HCEC 1CT (cell line): ENCODE data around the gene SLC25A47.
"Not testable (repeated sequence)": the region's sequence is repeated elsewhere in the genome, so short reads cannot be mapped to it uniquely, and the experiment has no call there.

Source experiments
- DNase-seq: peaks from one replicate; pipeline ENCODE4 v3.0.0-alpha.2; 2017

Gene SLC25A47

GRCh38 chr14:100323121-100323941 is at the start of gene SLC25A47:
TSS of gene SLC25A47 (plus strand) at chr14:100323339. CDS start at chr14:100323415, 76 bp downstream.
- no peak for DNase-seq

GRCh38 chr14:100274250-100274649 is 48.9 kb upstream of the SLC25A47 start:
- no peak for DNase-seq

GRCh38 chr14:100275214-100275613 is 47.9 kb upstream of the SLC25A47 start:
- no peak for DNase-seq

GRCh38 chr14:100278702-100279101 is 44.4 kb upstream of the SLC25A47 start:
- peak; percentile 54 for DNase-seq

DNA sequence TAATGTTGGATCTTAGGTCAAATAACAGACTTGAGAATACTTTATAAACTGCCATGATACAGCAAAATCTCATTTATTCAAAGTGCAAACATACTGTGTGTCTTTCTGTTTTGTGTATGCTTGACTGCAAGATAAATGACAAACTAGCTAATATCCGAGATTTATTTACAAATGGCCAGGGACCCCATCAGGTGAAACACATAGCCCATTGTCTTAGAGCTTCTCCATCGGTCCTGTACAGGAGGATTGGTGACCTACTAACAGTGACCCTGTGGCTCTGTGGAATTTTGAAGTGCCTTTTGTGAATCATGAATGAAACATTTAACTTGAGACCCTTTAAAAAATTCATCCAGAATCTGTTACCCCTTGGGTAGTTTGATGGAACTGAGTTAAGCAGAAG is 44.0 kb upstream of the SLC25A47 start:
- no peak for DNase-seq

DNA sequence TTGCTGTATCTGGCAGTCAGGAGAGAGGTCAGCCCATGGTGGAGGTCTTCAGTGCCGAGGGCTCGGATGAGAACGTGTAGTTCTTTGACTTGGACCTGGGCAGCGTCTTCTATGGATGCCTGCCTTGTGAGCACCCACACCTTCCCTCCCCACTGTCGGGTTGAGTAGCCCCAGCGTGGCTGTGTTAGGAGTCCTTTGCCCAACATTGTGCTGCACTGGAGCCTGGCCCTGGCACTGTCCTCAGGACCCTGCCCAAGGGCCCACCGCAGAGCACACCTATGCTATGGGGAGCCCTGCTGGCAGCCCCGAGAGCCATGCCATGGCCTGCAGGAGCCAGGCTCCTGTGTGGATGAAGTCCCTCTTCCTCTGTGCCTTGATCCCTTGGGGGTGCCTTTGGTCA is 43.6 kb upstream of the SLC25A47 start:
- no peak for DNase-seq

GRCh38 chr14:100281286-100282082 is 41.7 kb upstream of the SLC25A47 start:
- DNase-seq, result no peak

DNA sequence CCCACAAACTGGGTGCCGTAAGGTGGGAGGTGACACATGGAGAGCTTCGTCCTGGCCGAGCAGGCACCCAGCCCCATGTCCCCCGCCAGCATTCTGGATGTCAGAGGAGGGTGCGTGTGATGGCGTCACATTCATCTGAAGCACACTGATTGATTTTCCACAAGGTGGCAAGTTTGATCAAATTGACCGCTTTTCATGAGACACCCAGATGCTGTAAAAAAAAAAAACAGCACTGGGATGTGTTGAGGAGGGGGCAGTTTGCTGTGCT is 41.1 kb upstream of the SLC25A47 start:
- DNase-seq, result no peak

GRCh38 chr14:100282766-100283419 is 40.2 kb upstream of the SLC25A47 start:
- DNase-seq, result no peak

DNA sequence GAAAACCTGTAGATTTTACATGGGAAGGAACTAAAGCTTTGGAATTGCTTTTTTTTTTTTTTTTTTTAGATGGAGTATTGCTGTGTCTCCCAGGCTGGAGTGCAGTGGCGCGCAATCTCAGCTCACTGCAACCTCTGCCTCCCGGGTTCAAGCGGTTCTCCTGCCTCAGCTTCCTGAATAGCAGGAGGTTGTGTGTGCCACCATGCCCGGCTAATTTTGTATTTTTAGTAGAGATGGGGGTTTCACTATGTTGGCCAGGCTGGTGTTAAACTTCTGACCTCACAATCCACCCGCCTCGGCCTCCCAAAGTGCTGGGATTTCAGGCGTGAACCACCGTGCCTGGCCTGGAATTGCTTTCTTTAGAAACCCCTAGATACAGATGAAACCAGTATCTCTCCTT is 39.7 kb upstream of the SLC25A47 start:
- not testable (repeated sequence) for DNase-seq

DNA sequence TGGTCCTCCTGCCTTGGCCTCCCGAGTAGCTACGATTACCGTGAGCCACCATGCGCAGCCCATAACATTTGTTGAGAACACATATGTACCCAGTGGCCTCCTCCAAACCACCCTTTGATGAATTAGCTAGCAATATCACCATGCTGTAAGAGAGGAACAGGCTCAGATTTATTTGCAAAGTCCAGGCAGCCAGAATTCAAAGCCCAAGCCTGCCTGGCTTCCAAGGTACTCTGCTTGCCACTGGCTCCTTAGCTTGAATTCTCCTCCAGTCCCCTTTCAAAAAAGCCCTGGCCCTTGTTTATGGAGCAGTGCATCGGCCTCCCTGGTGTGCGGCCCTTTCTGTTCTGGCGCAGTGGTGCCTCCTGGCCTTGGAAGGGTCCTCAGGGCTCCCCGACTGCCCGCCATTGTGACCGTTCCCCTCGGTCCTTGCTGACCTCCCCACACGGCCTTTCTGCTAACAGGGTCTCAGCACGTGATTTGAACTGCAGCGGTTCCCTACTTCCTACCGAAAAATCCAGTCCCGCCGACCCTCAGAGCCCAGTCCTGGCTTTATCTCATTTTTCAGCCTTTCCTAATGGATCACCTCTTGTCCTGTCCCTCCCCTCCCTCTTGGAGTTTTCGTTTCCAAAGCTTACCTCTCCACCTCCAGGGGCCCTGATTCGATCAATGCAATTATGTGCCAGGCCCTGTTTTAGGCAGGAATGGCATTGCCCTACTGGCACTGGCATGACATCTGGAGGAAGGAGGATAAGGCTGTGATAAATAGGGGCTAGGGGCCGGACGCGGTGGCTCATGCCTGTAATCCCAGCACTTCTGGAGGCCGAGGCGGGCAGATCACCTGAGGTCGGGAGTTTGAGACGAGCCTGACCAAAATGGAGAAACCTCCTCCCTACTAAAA is 38.9 kb upstream of the SLC25A47 start:
- no peak for DNase-seq

DNA sequence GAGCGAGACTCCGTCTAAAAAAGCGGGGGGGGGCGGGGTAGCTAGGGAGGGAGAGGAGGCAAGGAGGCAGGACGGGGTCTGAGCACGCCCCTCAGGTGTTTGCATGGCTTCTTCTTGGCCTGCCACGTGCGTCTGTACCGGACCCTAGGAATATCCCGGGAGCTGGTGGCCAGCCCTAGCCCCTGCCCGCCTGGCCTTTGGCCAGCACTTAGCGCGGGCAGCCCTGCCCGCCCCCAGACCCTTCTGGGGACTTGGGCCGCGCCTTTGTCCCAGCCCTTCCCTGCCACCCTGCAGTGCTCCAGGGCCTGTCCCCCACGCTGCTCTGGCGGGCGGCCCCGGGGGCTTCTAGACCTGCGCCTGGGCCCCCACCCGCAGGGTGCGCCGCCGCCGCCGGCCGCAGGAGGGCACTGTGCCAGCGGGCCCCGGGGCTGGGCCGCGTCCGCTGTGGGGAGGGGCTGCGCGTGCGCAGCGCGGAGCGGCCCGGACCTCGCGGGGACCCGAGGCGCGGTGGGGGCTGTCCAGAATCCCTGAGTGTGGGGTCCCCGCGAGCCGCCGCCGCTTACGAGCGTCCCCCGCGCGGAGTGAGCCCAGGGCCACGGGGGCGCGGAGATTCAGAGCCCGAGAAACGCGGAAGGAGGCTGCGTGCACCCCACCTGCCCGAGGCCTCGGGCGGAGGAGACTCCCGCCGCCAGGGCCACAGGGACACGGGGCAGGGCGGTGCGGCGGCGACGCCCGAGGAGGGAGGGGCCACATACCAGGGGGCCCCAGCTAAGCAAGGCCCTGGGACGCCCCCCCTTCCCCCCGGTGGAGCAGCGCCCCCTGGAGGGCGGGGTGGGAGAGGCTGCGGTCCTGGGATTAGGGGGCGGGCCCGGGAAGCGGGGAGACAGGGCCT is 37.9 kb upstream of the SLC25A47 start:
- DNase-seq, result peak; percentile 20

- DNase-seq, result no peak
Observed at GRCh38 chr14:100285913-100286400, 37.2 kb upstream of the SLC25A47 start.

DNA sequence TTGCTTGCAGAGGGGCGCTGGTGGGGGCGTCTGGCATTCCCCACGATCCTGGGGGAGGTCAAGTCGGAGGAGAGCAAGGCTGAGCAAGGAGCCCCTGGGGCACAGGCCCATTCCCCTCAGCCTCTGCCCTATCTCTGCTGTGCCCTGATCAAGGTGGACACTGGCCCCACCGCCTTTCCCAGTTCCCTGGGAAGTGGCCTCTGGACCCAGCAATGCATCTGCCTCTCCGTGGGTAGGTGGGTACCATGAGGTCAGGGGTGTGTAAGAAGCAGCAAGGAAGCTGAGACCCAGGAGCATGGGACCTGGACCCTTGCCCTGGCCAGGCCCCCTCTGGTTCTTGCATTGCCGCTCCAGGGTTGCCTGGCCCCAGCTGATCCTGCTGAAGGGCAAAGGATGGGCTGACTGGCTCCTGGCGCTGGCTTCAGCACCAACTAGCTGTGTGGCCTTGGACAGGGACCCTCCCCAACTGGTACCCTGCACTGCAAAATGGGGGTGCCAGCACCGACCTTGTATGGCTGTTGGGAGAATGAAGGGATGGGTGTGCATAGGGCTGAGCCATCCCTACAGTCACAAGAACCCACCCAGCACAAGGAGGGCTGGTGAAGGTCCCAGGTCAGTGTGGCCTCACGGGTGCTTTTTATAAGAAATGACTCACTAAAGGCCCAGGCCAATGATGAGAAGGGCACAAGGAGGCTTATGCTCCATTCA is 36.5 kb upstream of the SLC25A47 start:
- no peak for DNase-seq

DNA sequence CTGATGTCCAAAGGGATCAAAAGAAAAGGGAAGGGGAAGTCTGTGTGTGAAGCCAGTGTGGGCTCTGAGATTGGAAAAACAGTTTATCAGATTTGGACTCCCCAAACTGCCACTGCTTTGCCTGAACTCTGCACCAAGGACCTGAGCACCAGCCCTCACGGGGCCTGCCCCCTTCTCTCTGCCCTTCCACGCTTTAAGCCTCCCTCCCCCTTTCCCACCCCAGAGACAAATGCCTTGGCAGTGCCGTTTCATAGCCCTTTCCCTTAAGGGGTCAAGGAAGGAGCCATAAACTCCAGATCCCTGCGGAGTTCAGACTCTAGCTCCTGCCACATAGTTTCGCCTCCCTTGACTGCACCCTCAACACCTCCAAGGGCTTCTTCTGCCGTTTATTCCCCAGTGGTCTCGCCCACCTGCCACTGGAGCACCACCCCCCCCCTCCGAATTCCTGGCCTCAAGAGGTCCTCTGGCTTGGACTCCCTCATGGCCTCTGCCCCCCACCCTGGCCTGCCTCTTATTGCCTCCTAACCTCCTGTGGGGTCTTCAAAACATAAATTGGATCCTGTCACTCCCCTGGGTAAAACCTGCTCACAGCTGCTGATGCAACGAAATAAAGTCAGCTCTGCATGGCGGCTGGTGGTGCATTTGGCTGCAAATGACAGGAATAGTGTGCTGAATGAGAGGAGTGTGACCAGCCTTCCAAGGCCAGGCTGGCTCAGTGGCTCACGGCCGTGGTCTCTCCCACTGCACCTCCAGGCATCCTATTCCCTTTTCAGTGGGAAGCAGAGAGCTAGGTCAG is 35.7 kb upstream of the SLC25A47 start:
- DNase-seq, result no peak

DNA sequence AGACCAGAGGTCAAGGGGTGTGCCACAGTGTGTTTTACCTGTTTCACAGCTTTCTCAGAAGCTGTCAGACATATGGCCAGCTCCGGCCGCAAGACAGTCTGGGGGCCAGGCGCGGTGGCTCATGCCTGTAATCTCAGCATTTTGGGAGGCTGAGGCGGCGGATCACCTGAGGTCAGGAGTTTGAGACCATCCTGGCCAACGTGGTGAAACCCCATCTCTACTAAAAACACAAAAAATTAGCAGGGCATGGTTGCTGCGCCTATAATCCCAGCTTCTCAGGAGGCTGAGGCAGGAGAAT is 35.2 kb upstream of the SLC25A47 start:
- not testable (repeated sequence) for DNase-seq

GRCh38 chr14:100288382-100289185 is 34.6 kb upstream of the SLC25A47 start:
- DNase-seq, result no peak

GRCh38 chr14:100289916-100290606 is 33.1 kb upstream of the SLC25A47 start:
- DNase-seq, result no peak
